ENCODE measurements around the gene CARD11. TPM values are rescaled to one million over a fixed set of nuclear protein-coding genes. Genes with fewer than 3 reads are reported as not detected.

Gene CARD11
- total and polyA plus RNA-seq, 10 donors = 30.3 to 72.6 (median 48.8) TPM

DNA sequence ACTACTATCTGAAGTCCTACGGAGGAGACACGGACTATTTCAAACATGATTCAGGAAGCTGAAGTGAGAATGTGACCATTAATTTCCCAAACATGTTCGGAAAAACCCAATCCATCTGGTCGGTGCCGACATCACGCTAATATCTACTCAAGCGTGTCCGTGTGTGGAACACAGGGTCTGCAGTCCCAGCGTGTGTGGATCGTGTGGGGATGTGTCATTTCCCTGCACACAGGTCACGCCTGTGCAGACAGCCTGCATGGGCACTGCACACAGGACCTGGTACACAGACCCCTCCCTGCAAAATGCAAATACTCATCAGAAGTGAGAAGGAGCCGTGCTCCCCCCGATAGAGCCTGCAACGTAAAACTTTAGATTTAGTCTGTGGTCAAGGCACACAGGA lies 57.8 kb downstream of the CARD11 start:
- WGBS, 5 donors = 86 to 92% (median 88%) methylated on average over 14 of the region's 14 CpGs
- H3K4me3 ChIP-seq = no peak overlapping the region
- peaks cover 0 to 18% (median 12%) of the 10 kb centered on the region in 8 donors for H3K9me3 ChIP-seq
- H3K4me1 ChIP-seq = peaks cover 0 to 62% (median 42%) of the 10 kb centered on the region in 6 donors
- intact Hi-C loops (cut with DNase I; ENCODE audit: low total_unique reads) = no loop called here
- peaks cover 0 to 12% (median 0%) of the 10 kb centered on the region in 6 donors for H3K36me3 ChIP-seq
- peak in 1 of 3 donors; percentile 15 for TF ChIP-seq POLR2AphosphoS5 (IDR thresholded peaks at IDR 0.05)
- no peak for TF ChIP-seq POLR2A (IDR thresholded peaks at IDR 0.05)
- TF ChIP-seq, protein P1, sequence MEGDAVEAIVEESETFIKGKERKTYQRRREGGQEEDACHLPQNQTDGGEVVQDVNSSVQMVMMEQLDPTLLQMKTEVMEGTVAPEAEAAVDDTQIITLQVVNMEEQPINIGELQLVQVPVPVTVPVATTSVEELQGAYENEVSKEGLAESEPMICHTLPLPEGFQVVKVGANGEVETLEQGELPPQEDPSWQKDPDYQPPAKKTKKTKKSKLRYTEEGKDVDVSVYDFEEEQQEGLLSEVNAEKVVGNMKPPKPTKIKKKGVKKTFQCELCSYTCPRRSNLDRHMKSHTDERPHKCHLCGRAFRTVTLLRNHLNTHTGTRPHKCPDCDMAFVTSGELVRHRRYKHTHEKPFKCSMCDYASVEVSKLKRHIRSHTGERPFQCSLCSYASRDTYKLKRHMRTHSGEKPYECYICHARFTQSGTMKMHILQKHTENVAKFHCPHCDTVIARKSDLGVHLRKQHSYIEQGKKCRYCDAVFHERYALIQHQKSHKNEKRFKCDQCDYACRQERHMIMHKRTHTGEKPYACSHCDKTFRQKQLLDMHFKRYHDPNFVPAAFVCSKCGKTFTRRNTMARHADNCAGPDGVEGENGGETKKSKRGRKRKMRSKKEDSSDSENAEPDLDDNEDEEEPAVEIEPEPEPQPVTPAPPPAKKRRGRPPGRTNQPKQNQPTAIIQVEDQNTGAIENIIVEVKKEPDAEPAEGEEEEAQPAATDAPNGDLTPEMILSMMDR (IDR thresholded peaks at IDR 0.05 in 8 of 11, conservative IDR thresholded peaks at IDR 0.05 in 3 of 11) = no peak
- peaks cover 0 to 3% (median 0%) of the 10 kb centered on the region in 7 donors for H3K27me3 ChIP-seq (replicated peaks in 1 of 7)
- DNase-seq = no peak
- H3K27ac ChIP-seq = no peak overlapping the region

- intact Hi-C loops (cut with DNase I; ENCODE audit: low total_unique reads) = no loop called here
- TF ChIP-seq POLR2A (IDR thresholded peaks at IDR 0.05) = no peak
- TF ChIP-seq POLR2AphosphoS5 (IDR thresholded peaks at IDR 0.05) = no peak
- TF ChIP-seq, protein P1 (IDR thresholded peaks at IDR 0.05 in 8 of 11, conservative IDR thresholded peaks at IDR 0.05 in 3 of 11) = no peak
- 60 to 68% (median 64%) methylated on average over 5 to 6 of the region's 6 CpGs for WGBS, 5 donors
- DNase-seq = no peak
- Histone ChIP-seq H3K27ac (peak overlapping the region in 4 of 8 donors; percentile 43 to 72 (median 62)), H3K27me3 (replicated peaks in 1 of 7) (peaks cover 0 to 19% (median 0%) of the 10 kb centered on the region in 7 donors), H3K4me3 (no peak overlapping the region), H3K9me3 (peaks cover 0 to 9% (median under 1%) of the 10 kb centered on the region in 8 donors), H3K36me3 (peaks cover 0 to 10% (median 0%) of the 10 kb centered on the region in 6 donors), H3K4me1 (peaks cover 3 to 80% (median 60%) of the 10 kb centered on the region in 6 donors)
Measured at GRCh38 chr7:2984091-2984490, 59.6 kb downstream of the CARD11 start.

- no peak for DNase-seq
- Histone ChIP-seq H3K36me3 (peaks cover 0 to 10% (median 0%) of the 10 kb centered on the region in 6 donors), H3K4me1 (peaks cover 3 to 85% (median 65%) of the 10 kb centered on the region in 6 donors), H3K9me3 (peaks cover 0 to 4% (median 0%) of the 10 kb centered on the region in 8 donors), H3K27me3 (replicated peaks in 1 of 7) (peaks cover 0 to 24% (median 0%) of the 10 kb centered on the region in 7 donors), H3K4me3 (no peak overlapping the region), H3K27ac (peak overlapping the region in 5 of 8 donors; percentile 13 to 72 (median 61))
- 66 to 86% (median 83%) methylated on average over 6 of the region's 6 CpGs for WGBS, 5 donors
- intact Hi-C loops (cut with DNase I; ENCODE audit: low total_unique reads) = no loop called here
- TF ChIP-seq, protein P1 (IDR thresholded peaks at IDR 0.05 in 8 of 11, conservative IDR thresholded peaks at IDR 0.05 in 3 of 11) = no peak
- no peak for TF ChIP-seq POLR2A (IDR thresholded peaks at IDR 0.05)
Measured at GRCh38 chr7:2983586-2983985, 60.1 kb downstream of the CARD11 start.

- Histone ChIP-seq H3K27ac (peak overlapping the region in 5 of 8 donors; percentile 13 to 72 (median 61)), H3K4me1 (peaks cover 3 to 93% (median 70%) of the 10 kb centered on the region in 6 donors), H3K4me3 (no peak overlapping the region), H3K36me3 (peaks cover 0 to 10% (median 0%) of the 10 kb centered on the region in 6 donors), H3K27me3 (replicated peaks in 1 of 7) (peaks cover 0 to 28% (median 0%) of the 10 kb centered on the region in 7 donors), H3K9me3 (no peaks in the 10 kb centered on the region)
- intact Hi-C loops (cut with DNase I; ENCODE audit: low total_unique reads) = no loop called here
- TF ChIP-seq POLR2AphosphoS5 (IDR thresholded peaks at IDR 0.05) (peak in 1 of 3 donors; percentile 59), POLR2A (IDR thresholded peaks at IDR 0.05) (no peak)
- DNase-seq = peak; percentile 90
- WGBS, 5 donors = 29 to 49% (median 40%) methylated on average over 7 of the region's 7 CpGs
Measured at GRCh38 chr7:2982831-2983230, 60.8 kb downstream of the CARD11 start.

All from spleen (tissue), 11 donors.